Epithelial cell of proximal tubule (primary cell): Measurements from ENCODE around the gene AADACL4. TPM values are rescaled to one million over a fixed set of nuclear protein-coding genes. Genes with fewer than 3 reads are reported as not detected.
"Not testable (repeated sequence)": the region's sequence is repeated elsewhere in the genome, so short reads cannot be mapped to it uniquely, and the experiment has no call there.

Experiments
- DNase-seq: peaks from one replicate; pipeline ENCODE4 v3.0.0-alpha.2; 2011; ENCODE audit warnings: low read depth
- H3K4me3 ChIP-seq: 2 replicates; pipeline ENCODE4 v1.5.1; 2011; ENCODE audit warnings: low read depth, mild to moderate bottlenecking, low read length
- CTCF ChIP-seq: conservative IDR thresholded peaks from 2 replicates; pipeline ENCODE4 v1.5.1; 2012; ENCODE audit warnings: low read depth, mild to moderate bottlenecking, low read length
- total RNA-seq: library from RNA; depleted of rRNA; stranded (reverse); fragments of >200 nt; gene quantifications from 2 replicates; pipeline ENCODE4 v1.2.3, GENCODE V29; 2015

AADACL4 gene
- total RNA-seq, 1 donor from 2014 or later: not detected

DNA sequence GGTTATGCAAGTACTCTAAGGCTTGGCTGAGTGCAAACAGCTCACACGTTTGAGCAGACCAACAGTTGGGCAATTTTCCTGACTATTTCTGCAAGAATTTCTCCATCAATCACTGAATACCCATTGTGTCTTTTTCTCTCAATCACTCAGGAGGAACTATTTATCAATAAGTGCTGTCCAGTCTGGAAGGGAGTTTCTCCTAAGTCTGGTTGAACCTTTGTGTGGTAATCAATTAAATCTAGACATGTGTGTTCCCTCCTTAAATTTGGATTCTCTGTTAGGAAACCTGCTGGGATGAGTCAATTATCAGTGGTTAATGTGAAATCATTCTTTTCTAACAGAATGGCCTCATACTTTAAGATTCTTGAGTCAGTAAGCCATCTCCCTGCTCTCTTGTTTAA is 65.2 kb downstream of the AADACL4 start:
- no peak overlapping the region for H3K4me3 ChIP-seq
- no peak for DNase-seq
- no peak for TF ChIP-seq CTCF

- DNase-seq: no peak
- no peak for TF ChIP-seq CTCF
Measured at GRCh38 chr1:12709696-12710095, 65.8 kb downstream of the AADACL4 start.

GRCh38 chr1:12711536-12711935 is 67.7 kb downstream of the AADACL4 start:
- no peak overlapping the region for H3K4me3 ChIP-seq
- TF ChIP-seq CTCF: no peak
- DNase-seq: no peak

More at GRCh38 chr1:12709696-12710095, 65.8 kb downstream of the AADACL4 start:
- no peak overlapping the region for H3K4me3 ChIP-seq

GRCh38 chr1:12712076-12712475 is 68.2 kb downstream of the AADACL4 start:
- TF ChIP-seq CTCF: no peak
- no peak overlapping the region for H3K4me3 ChIP-seq
- no peak for DNase-seq

DNA sequence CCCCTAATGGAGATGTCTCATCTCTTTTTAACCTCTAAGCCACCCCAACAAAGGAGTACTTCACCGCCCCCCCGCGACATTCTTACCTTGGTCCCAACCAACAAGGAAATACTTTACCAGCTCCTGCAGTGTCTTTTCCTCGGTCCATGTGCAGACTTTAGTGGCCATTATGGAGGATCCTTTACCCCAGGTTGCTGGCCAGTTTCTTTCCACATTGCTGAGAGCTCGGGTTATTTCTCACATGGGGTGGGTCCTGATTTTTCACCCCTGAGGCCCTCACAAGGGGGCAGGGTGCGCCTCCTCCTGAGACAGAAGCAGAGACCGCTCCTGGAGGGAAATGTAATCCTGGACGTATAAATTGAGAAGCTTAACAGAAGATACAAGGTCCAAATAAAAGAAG is 69.0 kb downstream of the AADACL4 start:
- H3K4me3 ChIP-seq: no peak overlapping the region
- no peak for TF ChIP-seq CTCF
- no peak for DNase-seq

GRCh38 chr1:12713651-12714050 is 69.8 kb downstream of the AADACL4 start:
- DNase-seq, H3K4me3 ChIP-seq: not testable (repeated sequence)

- H3K4me3 ChIP-seq: no peak overlapping the region
- TF ChIP-seq CTCF: no peak
Measured at GRCh38 chr1:12714710-12715475, 71.0 kb downstream of the AADACL4 start.

More at GRCh38 chr1:12714710-12715475, 71.0 kb downstream of the AADACL4 start:
- DNase-seq: no peak
